C4-2B (cell line): ENCODE data around the gene TNK2.

ENCODE experiments used
- H3K27ac ChIP-seq: fragments of 450-650 bp; 2 replicates; pipeline ENCODE4 v1.5.1; 2017
- ZFX ChIP-seq: fragments of 450-650 bp; IDR thresholded peaks from 2 replicates; pipeline ENCODE4 v1.6.1; 2017
- TF ChIP-seq, protein P1 (sequence below): fragments of 450-650 bp; conservative IDR thresholded peaks from 2 replicates; pipeline ENCODE4 v1.5.1; 2017; ENCODE audit warnings: mild to moderate bottlenecking

Gene TNK2

GRCh38 chr3:195900436-195901355 is 7.7 kb downstream of the TNK2 start:
- H3K27ac ChIP-seq = no peak overlapping the region
- TF ChIP-seq, protein P1, sequence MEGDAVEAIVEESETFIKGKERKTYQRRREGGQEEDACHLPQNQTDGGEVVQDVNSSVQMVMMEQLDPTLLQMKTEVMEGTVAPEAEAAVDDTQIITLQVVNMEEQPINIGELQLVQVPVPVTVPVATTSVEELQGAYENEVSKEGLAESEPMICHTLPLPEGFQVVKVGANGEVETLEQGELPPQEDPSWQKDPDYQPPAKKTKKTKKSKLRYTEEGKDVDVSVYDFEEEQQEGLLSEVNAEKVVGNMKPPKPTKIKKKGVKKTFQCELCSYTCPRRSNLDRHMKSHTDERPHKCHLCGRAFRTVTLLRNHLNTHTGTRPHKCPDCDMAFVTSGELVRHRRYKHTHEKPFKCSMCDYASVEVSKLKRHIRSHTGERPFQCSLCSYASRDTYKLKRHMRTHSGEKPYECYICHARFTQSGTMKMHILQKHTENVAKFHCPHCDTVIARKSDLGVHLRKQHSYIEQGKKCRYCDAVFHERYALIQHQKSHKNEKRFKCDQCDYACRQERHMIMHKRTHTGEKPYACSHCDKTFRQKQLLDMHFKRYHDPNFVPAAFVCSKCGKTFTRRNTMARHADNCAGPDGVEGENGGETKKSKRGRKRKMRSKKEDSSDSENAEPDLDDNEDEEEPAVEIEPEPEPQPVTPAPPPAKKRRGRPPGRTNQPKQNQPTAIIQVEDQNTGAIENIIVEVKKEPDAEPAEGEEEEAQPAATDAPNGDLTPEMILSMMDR = no peak
- TF ChIP-seq ZFX = no peak

GRCh38 chr3:195899701-195900435 is 8.5 kb downstream of the TNK2 start:
- no peak overlapping the region for H3K27ac ChIP-seq
- TF ChIP-seq, protein P1 = no peak
- no peak for TF ChIP-seq ZFX

DNA sequence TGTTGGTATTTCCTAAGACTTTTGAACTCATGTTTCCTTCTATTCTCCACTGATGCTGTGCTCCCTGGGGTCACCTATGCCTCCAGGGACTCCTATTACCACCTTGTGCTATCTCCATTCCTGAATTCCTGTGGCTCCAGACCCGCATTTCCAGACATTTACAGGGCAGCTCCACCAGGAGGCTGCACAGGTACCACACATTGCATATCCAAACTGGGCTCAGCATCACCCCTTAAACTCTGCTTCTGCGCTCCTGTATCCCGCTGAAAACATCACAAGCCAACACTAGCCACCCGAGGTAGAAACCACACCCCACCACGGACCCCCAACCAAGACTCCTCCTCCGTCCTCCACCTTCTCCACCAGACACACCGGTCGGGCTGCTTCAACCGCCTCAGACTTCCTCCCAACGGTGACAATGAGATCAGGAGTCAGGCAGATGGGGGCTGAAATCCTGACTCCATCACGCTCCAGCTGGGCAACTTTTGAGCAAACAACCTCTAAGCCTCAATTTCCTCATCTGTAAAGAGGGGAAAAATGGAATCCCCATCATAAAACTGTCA is 10.4 kb downstream of the TNK2 start:
- TF ChIP-seq, protein P1 = no peak
- TF ChIP-seq ZFX = no peak
- peak overlapping the region; percentile 64; the same call in 1 of the 2 replicates for H3K27ac ChIP-seq

GRCh38 chr3:195897081-195897852 is 11.1 kb downstream of the TNK2 start:
- TF ChIP-seq, protein P1 = no peak
- no peak for TF ChIP-seq ZFX
- peak overlapping the region; percentile 64 for H3K27ac ChIP-seq

GRCh38 chr3:195896361-195897080 is 11.8 kb downstream of the TNK2 start:
- H3K27ac ChIP-seq = peak overlapping the region; percentile 64
- TF ChIP-seq ZFX = no peak
- TF ChIP-seq, protein P1 = no peak

DNA sequence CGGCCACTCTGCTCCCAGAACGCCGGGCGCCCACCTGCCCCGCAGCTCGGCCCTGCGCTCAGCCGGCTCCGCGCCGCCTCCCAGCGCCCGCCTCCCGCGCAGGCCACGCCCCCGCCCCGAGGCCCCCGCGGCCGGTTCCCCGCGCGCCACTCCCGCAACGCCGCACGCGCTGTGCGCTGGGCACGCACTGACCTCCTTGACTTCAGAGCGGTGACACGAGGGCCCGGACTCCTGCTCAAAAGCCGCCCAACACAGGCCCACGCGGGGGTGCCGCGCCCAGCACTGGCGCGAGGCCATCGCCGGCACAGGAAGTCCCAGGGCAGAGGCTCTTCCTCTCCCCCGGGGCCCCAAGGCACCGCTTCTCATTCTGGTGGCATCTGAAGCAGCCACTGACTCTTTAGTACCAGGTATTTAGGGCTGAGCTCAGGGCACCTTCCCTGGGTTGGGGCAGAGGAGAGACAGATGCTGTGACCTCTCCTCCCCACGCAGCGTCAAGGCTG is 12.4 kb downstream of the TNK2 start:
- no peak; the same call in 1 of the 2 replicates for TF ChIP-seq ZFX
- H3K27ac ChIP-seq = peak overlapping the region; percentile 64
